PC-9 (cell line): ENCODE data around the gene ZNF335. TPM values are rescaled to one million over a fixed set of nuclear protein-coding genes. Genes with fewer than 3 reads are reported as not detected.

ENCODE experiments used
- BruUV-seq: library from RNA; stranded (reverse); fragments of 400-500 nt; replicated peaks from 2 replicates; lab custom pipeline; 2021; lab: Mats Ljungman, UMichigan
- CTCF ChIA-PET: fragments of 300-600 bp; sonication (Branson Sonifier 250); formaldehyde crosslinking; loops from one replicate; lab custom pipeline; 2022; ENCODE audit warnings: antibody characterized with exemption; lab: Charles Lee
- POLR2A ChIA-PET: fragments of 300-600 bp; sonication (Branson Sonifier 250); formaldehyde crosslinking; loops from one replicate; lab custom pipeline; 2022; ENCODE audit warnings: antibody characterized with exemption; ENCODE audit not compliant: unreplicated experiment; lab: Charles Lee
- DNase-seq, 2 experiments: peaks; one replicate each; pipeline versions ENCODE4 v3.0.0 to v3.0.0-alpha.2; 2015 to 2022; ENCODE audit warnings: mixed read lengths in 1 of 2
- H2AFZ ChIP-seq: fragments of 200-600 bp; sonication (generic); 2 replicates; pipeline ENCODE4 v1.8.1; 2017; ENCODE audit warnings: antibody characterized with exemption
- H3F3A ChIP-seq: fragments of 200-600 bp; sonication (generic); 2 replicates; pipeline ENCODE4 v1.8.1; 2017; ENCODE audit warnings: antibody characterized with exemption, mild to moderate bottlenecking, low read depth; ENCODE audit not compliant: insufficient read depth
- H3K27ac ChIP-seq: fragments of 200-600 bp; sonication (generic); 2 replicates; pipeline ENCODE4 v1.6.1; 2016; ENCODE audit warnings: mixed run types
- H3K27me3 ChIP-seq: fragments of 200-600 bp; sonication (generic); 2 replicates; pipeline ENCODE4 v1.6.1; 2016; ENCODE audit warnings: low read depth, mixed run types; ENCODE audit not compliant: insufficient read depth
- H3K36me3 ChIP-seq: fragments of 200-600 bp; sonication (generic); 2 replicates; pipeline ENCODE4 v1.6.1; 2016; ENCODE audit warnings: low read depth, mixed run types
- H3K4me1 ChIP-seq: fragments of 200-600 bp; sonication (generic); replicated peaks from 2 replicates; pipeline ENCODE4 v1.6.1; 2016; ENCODE audit warnings: mixed run types; ENCODE audit not compliant: insufficient read depth
- H3K4me2 ChIP-seq: fragments of 200-600 bp; sonication (generic); 2 replicates; pipeline ENCODE4 v1.6.1; 2017; ENCODE audit warnings: mixed run types
- H3K4me3 ChIP-seq: fragments of 200-600 bp; sonication (generic); 2 replicates; pipeline ENCODE4 v1.6.1; 2016; ENCODE audit warnings: mixed run types
- H3K79me2 ChIP-seq: fragments of 200-600 bp; sonication (generic); 2 replicates; pipeline ENCODE4 v1.6.1; 2017; ENCODE audit warnings: low read depth, mixed run types
- H3K9me2 ChIP-seq: fragments of 200-600 bp; sonication (generic); 2 replicates; pipeline ENCODE4 v1.8.1; 2017; ENCODE audit warnings: mild to moderate bottlenecking; ENCODE audit not compliant: insufficient read depth
- H3K9me3 ChIP-seq: fragments of 200-600 bp; sonication (generic); 2 replicates; pipeline ENCODE4 v1.8.1; 2016; ENCODE audit warnings: low read depth; ENCODE audit not compliant: insufficient read depth
- H4K20me1 ChIP-seq: fragments of 200-600 bp; sonication (generic); 2 replicates; pipeline ENCODE4 v1.8.1; 2017; ENCODE audit not compliant: insufficient read depth
- CTCF ChIP-seq: fragments of 200-600 bp; sonication (generic); conservative IDR thresholded peaks from 2 replicates; pipeline ENCODE4 v1.6.1; 2017; ENCODE audit warnings: mixed run types, antibody characterized with exemption, mild to moderate bottlenecking, moderate library complexity
- EZH2 ChIP-seq: fragments of 200-600 bp; sonication (generic); IDR thresholded peaks from 2 replicates; pipeline ENCODE4 v1.8.0; 2017; ENCODE audit warnings: antibody characterized with exemption, low read depth
- intact Hi-C: fragments of 100-400 bp; cut with micrococcal nuclease; formaldehyde crosslinking; loops from one replicate; pipeline ENCODE4 v1.10.0; 2022; ENCODE audit not compliant: unreplicated experiment
- total RNA-seq: library from RNA; stranded (reverse); gene quantifications from 2 replicates; pipeline ENCODE4 v1.2.3, GENCODE V29; 2021

Gene ZNF335
- total RNA-seq, 1 experiment from 2014 or later: 16.3 TPM

GRCh38 chr20:45934586-45935415, 37.2 kb downstream of the ZNF335 start, which contains the start of gene PCIF1:
Gene PCIF1, plus strand, starts transcription at chr20:45934683. Its CDS starts 4,317 bp downstream, at chr20:45939000.
- peaks cover 27% of the 10 kb centered on the region for H4K20me1 ChIP-seq
- intact Hi-C loops: loop anchor here (1.0 to 2.0 kb wide), 3 partner anchors 24 to 40 kb away; partner anchors contain the start of gene ZNF335
- H3K4me2 ChIP-seq: peak within 1 kb of the TSS; percentile 95
- H3K27me3 ChIP-seq: no peaks in the 10 kb centered on the region
- no TSS peak for BruUV-seq
- H2AFZ ChIP-seq: peak within 1 kb of the TSS; percentile 80
- no peaks in the 10 kb centered on the region for H3K9me3 ChIP-seq
- TF ChIP-seq EZH2 (no peak), CTCF (no peak)
- peaks cover 10% of the 10 kb centered on the region; the same call in 1 of the 2 replicates for H3K36me3 ChIP-seq
- H3K4me1 ChIP-seq: peaks cover 11% of the 10 kb centered on the region
- H3K79me2 ChIP-seq: peaks cover 39% of the 10 kb centered on the region
- H3K9me2 ChIP-seq: no peaks in the 10 kb centered on the region
- peak; percentile 88 to 98 for DNase-seq
- ChIA-PET CTCF (interaction anchor here (0.6 to 1.0 kb wide), 2 partner anchors 36 to 46 kb away, joined by 5 to 7 read pairs; no protein-coding TSS in a partner anchor), POLR2A (interaction anchor here (0.5 to 1.0 kb wide), 14 partner anchors 12 to 1424 kb away, joined by 3 to 31 read pairs (median 9); partner anchors contain the start of genes DNTTIP1 and WFDC3)
- H3K4me3 ChIP-seq: peak within 1 kb of the TSS; percentile 73
- peaks cover 15% of the 10 kb centered on the region for H3F3A ChIP-seq
- H3K27ac ChIP-seq: peak within 1 kb of the TSS; percentile 93

GRCh38 chr20:45934046-45934585, 37.9 kb downstream of the ZNF335 start:
- Histone ChIP-seq H3K4me3 (peak overlapping the region; percentile 73), H3K9me2 (no peaks in the 10 kb centered on the region), H3K4me2 (peak overlapping the region; percentile 92), H4K20me1 (peaks cover 27% of the 10 kb centered on the region), H2AFZ (peak overlapping the region; percentile 80), H3K27me3 (no peaks in the 10 kb centered on the region), H3K9me3 (no peaks in the 10 kb centered on the region), H3K4me1 (peaks cover 11% of the 10 kb centered on the region), H3K27ac (peak overlapping the region; percentile 93), H3K36me3 (peaks cover 7% of the 10 kb centered on the region; the same call in 1 of the 2 replicates), H3K79me2 (peaks cover 39% of the 10 kb centered on the region), H3F3A (peaks cover 15% of the 10 kb centered on the region)
- ChIA-PET POLR2A (interaction anchor here (0.6 to 1.3 kb wide), 6 partner anchors 10 to 518 kb away, joined by 3 to 17 read pairs (median 4); no protein-coding TSS in a partner anchor), CTCF (interaction anchor here (1.1 kb wide), 1 partner anchor 36 kb away, joined by 3 read pairs; no protein-coding TSS in a partner anchor)
- peak in 1 of 2 experiments; percentile 33 for DNase-seq
- no peak for TF ChIP-seq EZH2
- TF ChIP-seq CTCF: no peak
- no TSS peak for BruUV-seq
- intact Hi-C loops: loop anchor here (1.0 to 2.0 kb wide), 3 partner anchors 23 to 39 kb away; partner anchors contain the start of gene ZNF335
